ENCODE results near the gene GSTT2.
A peak's percentile ranks its signal among the peaks of the same experiment; 100 is the strongest.
"Not testable (repeated sequence)": the region's sequence is repeated elsewhere in the genome, so short reads cannot be mapped to it uniquely, and the experiment has no call there.

GSTT2 gene

DNA sequence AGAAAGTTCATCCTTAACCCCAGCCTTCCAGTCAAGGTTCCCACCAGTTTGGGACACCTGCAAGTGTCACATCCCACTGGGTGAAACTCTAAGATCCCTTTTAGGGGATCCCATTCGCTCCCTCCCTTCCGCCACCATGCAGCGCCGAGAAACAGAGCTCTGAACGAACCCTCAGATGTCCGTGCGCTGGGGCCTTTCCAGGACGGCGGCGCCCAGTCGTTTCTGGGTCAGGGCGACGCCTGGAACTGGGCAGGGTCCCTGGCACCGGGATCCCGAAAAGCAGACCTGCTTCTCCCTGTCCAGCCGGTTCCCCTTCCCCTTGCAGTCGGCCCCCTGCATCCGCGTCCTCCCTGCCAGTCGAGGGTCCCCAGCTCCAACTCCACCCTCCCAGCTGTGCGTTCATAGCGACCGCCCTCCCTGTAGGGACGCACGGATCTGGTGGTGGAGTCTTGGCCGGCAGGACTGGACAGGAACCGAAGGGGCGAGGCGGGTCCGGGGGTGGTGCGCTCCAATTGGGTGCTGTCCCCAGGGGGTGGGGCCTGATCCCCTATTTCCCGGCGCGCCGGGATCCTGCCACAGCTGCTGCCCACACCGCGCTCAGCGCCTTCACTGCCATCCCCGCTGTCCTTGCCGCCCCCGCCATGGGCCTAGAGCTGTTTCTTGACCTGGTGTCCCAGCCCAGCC lies at the start of gene GSTT2:
Gene GSTT2, plus strand, starts transcription at position 578 of the 684 bp plus-strand sequence.
- DNase-seq (ENCODE audit: low read depth) = not testable (repeated sequence)

DNA sequence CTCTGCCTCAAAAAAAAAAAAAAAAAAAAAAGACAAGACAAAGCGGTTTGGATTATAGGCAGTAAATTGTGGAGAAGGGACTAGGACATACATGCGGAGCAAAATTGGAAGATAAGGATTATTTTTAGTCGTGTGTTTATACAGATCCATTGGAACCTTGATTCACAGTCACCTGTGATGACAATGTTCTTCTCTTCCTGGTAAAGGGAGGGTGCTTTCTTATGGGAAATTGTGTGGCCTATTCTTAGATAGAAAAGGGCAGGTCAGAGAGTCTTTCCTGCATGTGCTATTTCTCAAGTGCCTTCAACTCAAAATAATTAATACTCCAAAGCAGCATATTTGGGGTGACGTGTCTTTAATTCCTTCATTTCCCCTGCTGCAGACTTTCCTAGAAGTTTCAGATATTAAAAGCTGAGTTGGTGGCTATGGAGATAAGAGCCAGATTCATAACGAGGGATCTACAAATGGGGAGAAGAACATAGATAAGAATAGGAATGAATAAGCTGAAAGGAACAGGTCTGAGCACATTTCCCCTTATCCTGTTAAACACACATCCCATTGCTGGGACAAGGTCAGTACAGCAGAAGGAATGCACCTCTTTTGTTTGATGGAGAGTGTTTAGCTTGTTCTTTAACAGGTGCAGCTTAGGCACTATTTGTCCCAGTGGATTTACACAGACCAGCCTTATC lies 41.5 kb upstream of the GSTT2 start:
- no peak for DNase-seq (ENCODE audit: low read depth)

DNA sequence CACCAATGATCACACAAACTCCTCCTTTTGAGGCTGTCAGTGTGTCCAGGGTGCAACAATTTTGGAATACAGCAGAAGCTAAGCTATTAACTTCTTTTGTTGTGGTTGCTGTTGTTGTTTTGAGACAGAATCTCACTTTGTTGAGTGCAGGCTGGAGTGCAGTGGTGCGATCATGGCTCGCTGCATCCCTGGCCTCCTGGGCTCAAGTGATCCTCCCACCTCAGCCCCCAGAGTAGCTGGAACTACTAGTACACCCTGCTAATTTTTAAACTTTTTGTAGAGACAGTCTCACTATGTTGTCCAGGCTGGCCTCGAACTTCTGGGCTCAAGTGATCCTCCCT lies 40.9 kb upstream of the GSTT2 start:
- DNase-seq (ENCODE audit: low read depth) = no peak

DNA sequence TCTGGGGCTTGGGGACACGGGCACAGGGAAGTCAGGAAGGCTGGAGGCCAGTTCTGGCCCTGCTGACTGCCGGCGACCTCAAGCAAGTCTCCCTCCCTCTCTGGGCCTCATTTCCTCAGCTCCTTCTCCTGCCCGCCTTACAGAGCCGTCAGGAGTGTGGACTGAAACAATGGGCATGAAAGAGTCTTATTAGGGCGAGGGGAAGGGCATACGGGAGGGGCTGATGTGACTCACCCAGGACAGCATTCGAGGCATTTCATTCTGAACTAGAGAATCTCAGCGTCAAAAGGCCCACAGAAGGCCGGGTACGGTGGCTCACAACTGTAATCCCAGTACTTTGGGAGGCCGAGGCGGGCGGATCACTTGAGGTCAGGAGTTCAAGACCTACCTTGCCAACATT lies 39.8 kb upstream of the GSTT2 start:
- DNase-seq (ENCODE audit: low read depth) = not testable (repeated sequence)

DNA sequence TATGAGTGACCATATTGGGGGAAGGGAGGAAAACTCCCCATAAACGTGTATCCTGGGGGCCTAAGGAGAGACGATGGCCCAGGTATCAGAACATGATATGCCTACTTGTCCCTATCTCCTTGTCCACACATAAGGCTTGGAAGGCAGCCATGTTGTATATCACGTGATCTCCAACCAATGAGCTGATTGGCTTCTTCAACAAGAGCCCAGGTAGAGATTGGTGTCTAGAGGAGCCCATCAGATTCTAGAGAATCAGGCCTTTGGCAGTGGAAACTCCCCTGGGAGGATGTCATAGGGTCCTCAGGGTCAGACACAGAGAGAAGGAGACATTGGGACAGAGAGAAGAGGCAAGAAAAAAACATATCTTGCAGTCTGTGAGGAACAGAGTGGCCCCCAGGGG lies 32.5 kb upstream of the GSTT2 start:
- not testable (repeated sequence) for DNase-seq (ENCODE audit: low read depth)

DNA sequence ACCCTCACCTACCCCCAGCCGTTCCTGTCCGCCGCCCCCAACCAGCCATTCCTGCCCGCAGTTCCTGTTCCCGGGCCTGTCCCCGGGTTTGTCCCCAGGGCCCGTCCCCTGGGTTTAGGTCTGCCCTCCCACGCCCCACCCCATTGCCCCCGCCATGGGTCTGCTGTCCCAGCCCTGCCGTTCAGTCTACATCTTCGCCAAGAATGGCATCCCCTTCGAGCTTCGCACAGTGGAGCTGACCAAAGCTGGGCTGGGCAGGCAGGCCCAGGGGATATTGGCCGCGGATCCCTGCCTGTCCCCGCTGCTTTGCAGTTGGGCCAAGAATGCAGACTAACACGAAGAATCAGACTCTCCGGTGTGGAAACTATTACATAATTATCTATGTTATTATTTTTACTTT lies 30.2 kb upstream of the GSTT2 start:
- not testable (repeated sequence) for DNase-seq (ENCODE audit: low read depth)

DNA sequence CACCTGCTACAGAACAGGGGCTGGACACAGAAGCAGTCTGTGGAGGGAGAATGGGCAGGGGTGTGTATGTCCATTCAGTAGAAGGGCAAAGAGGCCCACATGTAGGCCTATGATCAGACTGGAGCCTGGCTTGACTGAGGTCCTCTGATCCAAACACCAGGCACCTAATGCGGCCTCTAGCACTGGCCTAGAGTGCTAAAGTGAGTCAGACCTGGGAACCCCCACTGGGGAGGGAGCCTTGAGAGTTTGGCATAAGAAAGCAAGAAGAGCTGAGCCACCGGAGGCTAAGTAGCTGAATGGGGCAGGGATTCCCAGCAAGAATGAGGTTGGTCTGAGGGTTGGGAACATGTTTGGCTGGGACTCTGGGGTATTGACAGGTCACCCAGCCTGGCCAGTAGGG lies 28.6 kb upstream of the GSTT2 start:
- not testable (repeated sequence) for DNase-seq (ENCODE audit: low read depth)

DNA sequence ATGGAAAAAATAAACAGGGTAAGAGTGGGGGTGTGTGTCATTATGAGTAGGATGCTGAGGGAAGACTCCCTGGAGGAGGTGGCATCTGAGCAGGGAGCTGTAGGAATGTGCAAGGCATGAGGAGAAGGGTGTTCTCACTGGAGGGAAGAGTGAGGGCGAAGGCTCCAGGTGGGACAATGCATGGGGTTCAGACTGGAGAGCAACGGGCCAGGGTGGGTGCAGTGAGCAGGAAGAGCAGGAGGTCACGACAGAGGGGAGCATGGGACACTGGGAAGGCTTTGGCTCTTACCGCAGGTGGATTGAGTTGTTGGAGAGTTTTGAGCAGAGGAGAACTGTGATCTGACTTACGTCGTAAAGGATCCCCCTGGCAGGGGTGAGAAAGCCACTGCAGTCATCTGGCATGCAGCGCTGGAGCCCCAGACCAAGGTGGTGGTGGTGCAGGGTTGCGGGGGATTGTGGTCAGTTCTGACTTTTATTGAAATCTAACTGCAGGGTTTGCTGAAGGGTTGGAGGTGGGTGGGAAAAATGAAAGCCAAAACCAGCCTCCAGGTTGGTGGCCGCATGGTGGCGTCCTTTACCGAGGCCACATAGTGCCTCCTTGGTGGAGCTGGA lies 27.0 kb upstream of the GSTT2 start:
- not testable (repeated sequence) for DNase-seq (ENCODE audit: low read depth)

DNA sequence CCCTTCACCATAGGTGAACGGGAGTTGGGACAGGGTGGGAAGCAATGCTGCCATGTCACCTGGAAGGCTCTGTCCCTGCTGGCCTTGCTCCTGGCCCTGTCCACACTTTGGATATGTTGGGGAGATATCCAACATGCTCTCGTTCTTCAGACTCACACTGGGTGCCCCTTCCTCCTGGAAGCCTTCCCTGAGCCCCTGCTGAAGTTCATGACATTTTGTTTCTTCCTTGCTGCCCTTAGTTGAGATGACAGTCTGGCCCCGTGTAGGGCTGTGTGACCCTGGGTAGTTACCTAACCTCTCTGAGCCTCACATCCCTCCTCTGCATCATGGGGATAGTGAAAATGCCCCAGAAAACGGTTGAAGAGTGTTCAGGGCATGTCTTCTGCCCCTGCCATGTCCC lies 26.4 kb upstream of the GSTT2 start:
- not testable (repeated sequence) for DNase-seq (ENCODE audit: low read depth)

DNA sequence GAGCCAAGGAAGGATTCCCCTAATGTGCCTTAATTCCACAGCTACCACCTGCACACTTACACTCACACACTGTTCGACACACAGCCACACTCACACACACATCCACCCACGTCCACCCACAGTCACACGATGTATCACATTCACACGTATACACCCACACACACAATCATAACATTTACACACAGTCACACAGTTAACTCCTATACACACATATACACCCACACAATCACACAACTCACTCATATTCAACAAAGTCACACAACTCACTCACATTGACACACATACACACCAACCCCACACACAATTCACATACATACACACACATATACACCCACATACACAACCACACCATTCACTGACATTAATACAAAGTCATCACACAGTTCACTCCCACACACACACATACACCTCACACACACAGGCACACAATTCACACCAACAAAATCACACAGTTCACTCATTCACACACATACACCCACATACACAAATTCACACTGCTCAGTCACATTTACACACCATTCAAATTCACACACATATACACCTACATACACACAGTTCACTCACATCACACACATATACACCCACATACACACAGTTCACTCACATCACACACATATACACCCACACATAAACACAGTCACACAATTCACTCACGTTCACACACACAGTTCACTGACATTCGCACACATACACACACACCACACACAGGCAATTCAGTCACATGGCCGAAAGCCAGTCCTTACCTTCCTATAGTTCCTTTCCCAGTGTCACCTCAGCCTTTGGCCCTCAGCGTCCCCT lies 25.5 kb upstream of the GSTT2 start:
- not testable (repeated sequence) for DNase-seq (ENCODE audit: low read depth)

DNA sequence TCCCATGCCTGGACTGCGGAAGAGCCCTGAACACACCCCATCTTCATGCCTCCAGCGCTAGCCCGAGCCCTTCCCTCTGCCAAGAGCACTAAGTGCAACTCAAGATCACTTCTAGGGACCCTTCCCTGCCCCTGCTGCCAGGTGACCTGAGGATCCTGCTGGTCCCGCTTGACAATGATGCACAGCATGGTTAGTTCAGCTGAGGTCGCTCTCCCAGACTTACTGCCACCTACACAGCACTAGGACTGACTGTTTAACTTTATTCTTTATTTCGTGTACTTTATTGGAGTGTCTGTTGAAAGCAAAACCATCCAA lies 25.0 kb upstream of the GSTT2 start:
- not testable (repeated sequence) for DNase-seq (ENCODE audit: low read depth)

DNA sequence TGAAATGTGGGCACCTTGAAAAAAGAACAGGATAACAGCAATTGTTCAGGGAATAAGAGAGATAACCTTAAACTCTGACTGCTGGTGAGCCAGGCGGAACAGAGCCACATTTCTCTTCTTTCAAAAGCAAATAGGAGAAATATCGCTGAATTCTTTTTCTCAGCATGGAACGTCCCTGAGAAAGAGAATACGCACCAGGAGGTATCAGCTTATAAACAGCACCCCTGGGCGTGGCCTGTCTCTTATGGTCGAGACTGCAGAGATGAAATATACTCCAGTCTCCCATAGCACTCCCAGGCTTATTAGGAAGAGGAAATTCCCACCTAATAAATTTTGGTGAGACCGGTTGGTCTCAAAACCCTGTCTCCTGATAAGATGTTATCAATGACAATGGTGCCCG lies 24.0 kb upstream of the GSTT2 start:
- DNase-seq (ENCODE audit: low read depth) = not testable (repeated sequence)

DNA sequence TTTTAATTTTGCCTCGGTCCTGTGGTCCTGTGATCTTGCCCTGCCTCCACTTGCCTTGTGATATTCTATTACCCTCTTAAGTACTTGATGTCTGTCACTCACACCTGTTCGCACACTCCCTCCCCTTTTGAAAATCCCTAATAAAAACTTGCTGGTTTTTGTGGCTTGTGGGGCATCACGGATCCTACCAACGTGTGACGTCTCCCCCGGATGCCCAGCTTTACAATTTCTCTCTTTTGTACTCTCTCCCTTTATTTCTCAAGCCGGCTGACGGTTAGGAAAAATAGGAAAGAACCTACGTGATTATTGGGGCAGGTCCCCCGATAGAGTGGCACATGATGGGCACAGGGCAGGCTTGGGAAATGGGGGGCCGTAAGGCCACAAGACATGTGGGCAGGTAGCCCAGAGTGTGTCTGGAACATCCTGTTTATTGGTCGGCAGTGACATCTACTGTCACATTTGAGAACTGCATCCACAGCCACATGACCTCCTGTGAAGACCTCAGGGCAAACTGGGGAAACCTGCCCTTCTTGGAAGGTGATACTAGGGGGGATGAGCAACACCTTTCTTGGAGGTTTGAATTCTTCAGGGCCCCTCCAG lies 23.5 kb upstream of the GSTT2 start:
- DNase-seq (ENCODE audit: low read depth) = peak; percentile 52

DNA sequence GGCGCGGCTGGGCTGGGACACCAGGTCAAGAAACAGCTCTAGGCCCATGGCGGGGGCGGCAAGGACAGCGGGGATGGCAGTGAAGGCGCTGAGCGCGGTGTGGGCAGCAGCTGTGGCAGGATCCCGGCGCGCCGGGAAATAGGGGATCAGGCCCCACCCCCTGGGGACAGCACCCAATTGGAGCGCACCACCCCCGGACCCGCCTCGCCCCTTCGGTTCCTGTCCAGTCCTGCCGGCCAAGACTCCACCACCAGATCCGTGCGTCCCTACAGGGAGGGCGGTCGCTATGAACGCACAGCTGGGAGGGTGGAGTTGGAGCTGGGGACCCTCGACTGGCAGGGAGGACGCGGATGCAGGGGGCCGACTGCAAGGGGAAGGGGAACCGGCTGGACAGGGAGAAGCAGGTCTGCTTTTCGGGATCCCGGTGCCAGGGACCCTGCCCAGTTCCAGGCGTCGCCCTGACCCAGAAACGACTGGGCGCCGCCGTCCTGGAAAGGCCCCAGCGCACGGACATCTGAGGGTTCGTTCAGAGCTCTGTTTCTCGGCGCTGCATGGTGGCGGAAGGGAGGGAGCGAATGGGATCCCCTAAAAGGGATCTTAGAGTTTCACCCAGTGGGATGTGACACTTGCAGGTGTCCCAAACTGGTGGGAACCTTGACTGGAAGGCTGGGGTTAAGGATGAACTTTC lies 18.7 kb upstream of the GSTT2 start, which contains the start of gene GSTT2B:
Gene GSTT2B, minus strand, starts transcription at position 112 of the 688 bp plus-strand sequence. Its CDS starts 64 bp downstream, at position 48.
- not testable (repeated sequence) for DNase-seq (ENCODE audit: low read depth)

DNA sequence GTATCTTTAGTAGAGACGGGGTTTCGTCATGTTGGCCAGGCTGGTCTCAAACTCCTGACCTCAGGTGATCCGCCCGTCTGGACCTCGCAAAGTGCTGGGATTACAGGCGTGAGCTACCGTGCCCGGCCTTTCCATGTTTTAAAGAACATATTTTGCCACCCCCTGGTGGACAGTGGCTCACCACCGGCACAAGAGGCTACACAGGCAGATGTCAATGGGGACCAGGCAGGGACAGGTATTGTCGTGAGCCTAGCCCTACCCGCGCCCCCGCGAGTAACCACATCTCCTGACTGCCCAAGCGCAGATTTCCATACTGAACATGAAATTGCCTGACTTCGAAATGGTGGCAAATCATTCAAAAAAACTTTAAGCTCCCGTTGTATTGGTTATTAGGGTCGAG lies 13.8 kb upstream of the GSTT2 start:
- DNase-seq (ENCODE audit: low read depth) = not testable (repeated sequence)

DNA sequence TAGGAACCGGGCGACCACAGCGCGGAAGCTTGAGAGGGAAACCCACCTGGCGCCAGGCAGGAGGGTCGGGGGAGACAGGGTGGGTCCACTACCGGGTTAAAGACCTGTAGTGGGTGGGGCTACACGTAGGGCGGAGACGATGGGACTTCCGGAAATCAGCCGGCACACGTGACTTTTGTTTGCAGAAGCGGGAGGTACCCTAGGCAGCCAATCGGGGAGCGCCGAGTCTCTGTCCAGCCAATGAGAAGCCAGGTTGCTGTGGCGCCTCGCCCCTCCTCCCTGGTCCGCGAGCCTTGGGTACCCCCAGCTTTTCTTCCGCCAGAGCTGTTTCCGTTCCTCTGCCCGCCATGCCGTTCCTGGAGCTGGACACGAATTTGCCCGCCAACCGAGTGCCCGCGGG lies 13.4 kb upstream of the GSTT2 start, which contains the start of gene DDTL:
Gene DDTL, plus strand, starts transcription at position 321 of the 400 bp plus-strand sequence. Its CDS starts 27 bp downstream, at position 348.
- not testable (repeated sequence) for DNase-seq (ENCODE audit: low read depth)

DNA sequence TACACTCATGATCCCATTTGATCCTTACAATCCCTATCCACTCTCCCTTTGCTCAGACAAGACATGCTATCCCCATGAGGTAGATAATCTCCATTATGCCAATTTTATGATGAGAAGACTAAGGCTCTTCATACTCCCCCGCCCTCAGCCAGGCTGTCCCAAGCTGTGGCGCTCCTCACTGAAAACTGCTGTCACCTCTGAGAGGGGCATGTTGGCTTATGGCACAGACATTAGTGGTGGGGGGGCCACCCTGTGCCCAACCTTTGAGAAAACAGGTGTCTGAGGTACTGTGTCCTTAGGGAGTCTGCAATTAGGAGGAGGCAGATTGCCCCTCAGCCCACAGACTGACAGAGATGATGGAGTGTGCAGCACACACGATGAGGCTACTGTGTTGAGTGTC lies 10.9 kb upstream of the GSTT2 start:
- DNase-seq (ENCODE audit: low read depth) = no peak

DNA sequence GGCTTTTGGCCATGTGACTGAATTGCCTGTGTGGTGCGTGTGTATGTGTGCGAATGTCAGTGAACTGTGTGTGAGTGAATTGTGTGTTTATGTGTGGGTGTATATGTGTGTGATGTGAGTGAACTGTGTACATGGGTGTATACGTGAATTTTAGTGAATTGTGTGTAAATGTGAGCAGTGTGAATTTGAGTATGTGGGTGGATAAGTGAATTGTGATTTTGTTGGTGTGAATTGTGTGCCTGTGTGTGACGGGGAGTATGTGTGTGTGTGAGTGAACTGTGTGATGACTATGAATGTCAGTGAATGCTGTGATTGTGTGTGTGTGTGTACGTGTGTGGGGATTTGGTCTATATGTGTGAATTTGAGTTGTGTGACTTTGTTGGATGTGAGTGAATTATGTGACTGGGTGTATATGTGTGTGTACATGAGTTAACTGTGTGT lies 9.7 kb upstream of the GSTT2 start:
- no peak for DNase-seq (ENCODE audit: low read depth)

DNA sequence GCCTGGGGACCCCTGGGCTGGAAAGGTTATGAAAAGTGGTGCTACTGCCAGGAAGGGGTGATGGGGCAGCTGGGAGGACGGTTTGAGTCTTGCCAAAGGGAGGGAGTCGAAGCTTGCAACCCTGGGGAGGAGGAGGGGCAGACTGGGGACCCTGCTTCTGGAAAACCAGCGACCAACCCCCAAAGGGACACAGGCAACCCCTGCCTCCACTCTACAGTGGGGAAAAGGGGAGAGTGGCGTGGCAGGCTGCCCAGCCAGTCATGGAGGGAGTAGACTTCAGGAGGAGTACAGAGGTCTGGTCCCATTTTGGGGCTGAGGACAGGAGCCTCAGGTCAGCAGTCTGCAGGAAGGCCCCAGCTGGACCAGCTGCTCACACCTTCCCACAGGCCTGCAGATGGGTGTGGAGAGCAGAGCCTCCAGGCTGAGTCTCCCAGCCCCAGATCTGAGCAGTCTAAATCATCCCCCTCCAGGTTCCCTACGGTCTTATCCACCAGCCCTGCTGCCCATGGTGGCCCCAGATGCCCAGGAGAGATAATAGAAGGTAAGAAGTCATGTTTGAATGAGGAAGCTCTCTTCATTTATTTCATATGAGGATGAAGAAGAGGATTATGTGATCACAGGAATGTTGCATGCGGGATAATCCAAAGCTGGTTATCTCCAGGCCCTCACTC lies 9.0 kb upstream of the GSTT2 start:
- no peak for DNase-seq (ENCODE audit: low read depth)

DNA sequence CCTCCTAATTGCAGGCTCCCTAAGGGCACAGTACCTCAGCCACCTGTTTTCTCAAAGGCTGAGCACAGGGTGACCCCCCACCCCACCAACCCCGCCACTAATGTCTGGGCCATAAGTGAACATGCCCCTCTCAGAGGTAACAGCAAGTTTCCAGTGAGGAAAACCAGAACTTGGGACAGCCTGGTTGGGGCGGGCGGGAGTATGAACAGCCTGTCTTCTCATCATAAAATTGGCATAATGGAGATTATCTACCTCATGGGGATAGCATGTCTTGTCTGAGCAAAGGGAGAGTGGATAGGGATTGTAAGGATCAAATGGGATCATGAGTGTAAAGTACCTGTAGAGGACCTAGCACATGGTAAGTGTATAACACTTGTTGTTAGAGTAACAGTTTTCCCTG lies 8.0 kb upstream of the GSTT2 start:
- not testable (repeated sequence) for DNase-seq (ENCODE audit: low read depth)

DNA sequence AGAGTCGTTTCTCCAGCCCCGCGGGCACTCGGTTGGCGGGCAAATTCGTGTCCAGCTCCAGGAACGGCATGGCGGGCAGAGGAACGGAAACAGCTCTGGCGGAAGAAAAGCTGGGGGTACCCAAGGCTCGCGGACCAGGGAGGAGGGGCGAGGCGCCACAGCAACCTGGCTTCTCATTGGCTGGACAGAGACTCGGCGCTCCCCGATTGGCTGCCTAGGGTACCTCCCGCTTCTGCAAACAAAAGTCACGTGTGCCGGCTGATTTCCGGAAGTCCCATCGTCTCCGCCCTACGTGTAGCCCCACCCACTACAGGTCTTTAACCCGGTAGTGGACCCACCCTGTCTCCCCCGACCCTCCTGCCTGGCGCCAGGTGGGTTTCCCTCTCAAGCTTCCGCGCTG lies 5.6 kb upstream of the GSTT2 start, which contains the start of gene DDT:
Gene DDT, minus strand, starts transcription at position 97 of the 400 bp plus-strand sequence. Its CDS starts 27 bp downstream, at position 70.
- not testable (repeated sequence) for DNase-seq (ENCODE audit: low read depth)

Measured in T-helper 22 cell (primary cell).